HepG2 (cell line): ENCODE measurements around the gene LASP1. TPM values are rescaled to one million over a fixed set of nuclear protein-coding genes. Genes with fewer than 3 reads are reported as not detected.

Experiments
- ARID5B ChIP-seq: IDR thresholded peaks from 2 replicates; pipeline ENCODE4 v1.4.0; 2020; ENCODE audit warnings: mild to moderate bottlenecking, missing genetic modification reagents
- CCDC6 ChIP-seq: sonication (generic); formaldehyde crosslinking; IDR thresholded peaks from 2 replicates; pipeline ENCODE4 v1.8.1; 2022; ENCODE audit warnings: mild to moderate bottlenecking, missing genetic modification reagents, moderate library complexity
- CENPX ChIP-seq: sonication (generic); formaldehyde crosslinking; IDR thresholded peaks from 2 replicates; pipeline ENCODE4 v1.9.0; 2021; ENCODE audit warnings: mild to moderate bottlenecking, missing genetic modification reagents, moderate library complexity
- KDM4B ChIP-seq: sonication (generic); formaldehyde crosslinking; IDR thresholded peaks from 2 replicates; pipeline ENCODE4 v1.4.0; 2020; ENCODE audit warnings: missing genetic modification reagents
- KLF13 ChIP-seq: sonication (generic); formaldehyde crosslinking; IDR thresholded peaks from 2 replicates; pipeline ENCODE4 v1.4.0; 2020; ENCODE audit warnings: mild to moderate bottlenecking, missing genetic modification reagents
- NONO ChIP-seq, 2 experiments: fragments of 450-650 bp in 1 of 2; sonication (generic) in 1 of 2; formaldehyde crosslinking in 1 of 2; IDR thresholded peaks in 1 of 2; conservative IDR thresholded peaks in 1 of 2; 2 replicates each; pipeline versions ENCODE4 v1.6.1 to v1.8.0; 2017 to 2022; ENCODE audit warnings: mild to moderate bottlenecking in 1 of 2, missing genetic modification reagents in 1 of 2, moderate library complexity in 1 of 2
- PBX2 ChIP-seq: IDR thresholded peaks from 2 replicates; pipeline ENCODE4 v1.6.1; 2016; ENCODE audit warnings: control low read depth
- RARA ChIP-seq: IDR thresholded peaks from 2 replicates; pipeline ENCODE4 v1.6.1; 2016; ENCODE audit warnings: missing genetic modification reagents, missing compliant biosample characterization
- RNF2 ChIP-seq: fragments of 450-650 bp; conservative IDR thresholded peaks from 2 replicates; pipeline ENCODE4 v1.6.1; 2016; ENCODE audit warnings: low read depth
- SALL2 ChIP-seq: sonication (generic); formaldehyde crosslinking; IDR thresholded peaks from 2 replicates; pipeline ENCODE4 v1.8.1; 2023; ENCODE audit warnings: mild to moderate bottlenecking, missing genetic modification reagents, inconsistent platforms
- SAP130 ChIP-seq: IDR thresholded peaks from 2 replicates; pipeline ENCODE4 v1.6.1; 2016; ENCODE audit warnings: low read depth
- SIN3B ChIP-seq: fragments of 150-350 bp; IDR thresholded peaks from 2 replicates; pipeline ENCODE4 v1.6.1; 2014; ENCODE audit warnings: low read length
- SNRNP70 ChIP-seq: fragments of 200-400 bp; formaldehyde crosslinking; IDR thresholded peaks from 2 replicates; pipeline ENCODE4 v1.6.1; 2017; ENCODE audit warnings: mild to moderate bottlenecking, low read depth, low read length, moderate library complexity
- SP4 ChIP-seq: sonication (generic); formaldehyde crosslinking; IDR thresholded peaks from 2 replicates; pipeline ENCODE4 v1.8.1; 2023; ENCODE audit warnings: mild to moderate bottlenecking, missing genetic modification reagents
- SSRP1 ChIP-seq: IDR thresholded peaks from 2 replicates; pipeline ENCODE4 v1.6.1; 2016; ENCODE audit warnings: control low read depth
- ZMAT3 ChIP-seq: sonication (generic); formaldehyde crosslinking; conservative IDR thresholded peaks from 2 replicates; pipeline ENCODE4 v1.7.0; 2021; ENCODE audit warnings: missing genetic modification reagents
- ZMAT5 ChIP-seq: sonication (generic); formaldehyde crosslinking; IDR thresholded peaks from 2 replicates; pipeline ENCODE4 v1.5.0; 2020; ENCODE audit warnings: mild to moderate bottlenecking, low read depth, missing genetic modification reagents, borderline replicate concordance
- ZNF10 ChIP-seq: sonication (generic); formaldehyde crosslinking; IDR thresholded peaks from 2 replicates; pipeline ENCODE4 v1.4.0; 2020; ENCODE audit warnings: mild to moderate bottlenecking, low read depth, missing genetic modification reagents, borderline replicate concordance
- ZNF121 ChIP-seq: sonication (generic); formaldehyde crosslinking; IDR thresholded peaks from 2 replicates; pipeline ENCODE4 v1.5.0; 2020; ENCODE audit warnings: mild to moderate bottlenecking, missing genetic modification reagents
- ZNF317 ChIP-seq: sonication (generic); formaldehyde crosslinking; IDR thresholded peaks from 2 replicates; pipeline ENCODE4 v1.5.0; 2020; ENCODE audit warnings: mild to moderate bottlenecking, missing genetic modification reagents
- ZNF335 ChIP-seq: sonication (generic); formaldehyde crosslinking; IDR thresholded peaks from 2 replicates; pipeline ENCODE4 v1.4.0; 2020; ENCODE audit warnings: missing genetic modification reagents
- ZNF766 ChIP-seq: sonication (generic); formaldehyde crosslinking; IDR thresholded peaks from 2 replicates; pipeline ENCODE4 v1.5.0; 2020; ENCODE audit warnings: missing genetic modification reagents, borderline replicate concordance
- ZSCAN30 ChIP-seq: sonication (generic); formaldehyde crosslinking; IDR thresholded peaks from 2 replicates; pipeline ENCODE4 v1.5.0; 2020; ENCODE audit warnings: mild to moderate bottlenecking, missing genetic modification reagents
- ZZZ3 ChIP-seq: sonication (generic); formaldehyde crosslinking; IDR thresholded peaks from 2 replicates; pipeline ENCODE4 v1.4.0; 2020; ENCODE audit warnings: missing genetic modification reagents, mild to moderate bottlenecking, borderline replicate concordance
- polyA plus RNA-seq, 8 experiments: library from polyadenylated mRNA; depleted of rRNA in 3 of 8; stranded (reverse) in 7 of 8; unstranded in 1 of 8; fragments of >200 nt; fragmentation: Illumina TruSeq in 4 of 8; extraction: Trizol in 4 of 8; gene quantifications; 2 replicates each; pipeline versions ENCODE4 v1.2.1 to v1.2.3, GENCODE V29; 2011 to 2016; ENCODE audit warnings: low read depth in 4 of 8, missing spikeins in 1 of 8, mixed read lengths in 1 of 8; ENCODE audit not compliant: insufficient read depth in 1 of 8
- total RNA-seq, 5 experiments: library from RNA; depleted of rRNA; stranded (reverse); fragments of >200 nt; fragmentation: Illumina TruSeq; extraction: Trizol; gene quantifications; 2 replicates each; pipeline ENCODE4 v1.2.3, GENCODE V29; 2016; ENCODE audit warnings: low read depth in 1 of 5

LASP1 gene
- total and polyA plus RNA-seq, 2 of the 13 experiments (the other 11 are each of a cell fraction or from before 2014, with no cell fraction given): 70.1 to 97.0 TPM

- TF ChIP-seq ZNF317 (peak; percentile 91), SNRNP70 (no peak), NONO (IDR thresholded peaks at IDR 0.05) (no peak), NONO (CRISPR knock-in tag; conservative IDR thresholded peaks at IDR 0.05) (peak; percentile 98), CCDC6 (CRISPR knock-in tag) (peak; percentile 76), ZNF121 (CRISPR knock-in tag) (peak; percentile 56; the same call in 1 of the 2 replicates), SALL2 (CRISPR knock-in tag) (peak; percentile 86), ZSCAN30 (0 out of 2 replicates have a peak, but pooled peaks have one; percentile 78), ZNF766 (CRISPR knock-in tag) (no peak; the same call in 1 of the 2 replicates), SP4 (peak; percentile 93), CENPX (CRISPR knock-in tag) (no peak), KDM4B (peak; percentile 86), ZMAT3 (CRISPR knock-in tag) (peak; percentile 97), SAP130 (peak; percentile 99), RNF2 (peak; percentile 90), PBX2 (peak; percentile 54), ZZZ3 (CRISPR knock-in tag) (peak; percentile 99), ZNF10 (CRISPR knock-in tag) (no peak), SIN3B (peak; percentile 99), KLF13 (CRISPR knock-in tag) (peak; percentile 35; the same call in 1 of the 2 replicates), ZMAT5 (CRISPR knock-in tag) (no peak), ARID5B (CRISPR knock-in tag) (peak; percentile 68), RARA (CRISPR knock-in tag) (peak; percentile 57), SSRP1 (CRISPR knock-in tag) (peak; percentile 0; the same call in 1 of the 2 replicates), ZNF335 (CRISPR knock-in tag) (peak; percentile 61; the same call in 1 of the 2 replicates)
Observed at GRCh38 chr17:38824899-38825761, 44.7 kb upstream of the LASP1 start, which contains the start of gene CWC25 (continued).
